Measurements from ENCODE around the gene IGHMBP2.

IGHMBP2 gene

DNA sequence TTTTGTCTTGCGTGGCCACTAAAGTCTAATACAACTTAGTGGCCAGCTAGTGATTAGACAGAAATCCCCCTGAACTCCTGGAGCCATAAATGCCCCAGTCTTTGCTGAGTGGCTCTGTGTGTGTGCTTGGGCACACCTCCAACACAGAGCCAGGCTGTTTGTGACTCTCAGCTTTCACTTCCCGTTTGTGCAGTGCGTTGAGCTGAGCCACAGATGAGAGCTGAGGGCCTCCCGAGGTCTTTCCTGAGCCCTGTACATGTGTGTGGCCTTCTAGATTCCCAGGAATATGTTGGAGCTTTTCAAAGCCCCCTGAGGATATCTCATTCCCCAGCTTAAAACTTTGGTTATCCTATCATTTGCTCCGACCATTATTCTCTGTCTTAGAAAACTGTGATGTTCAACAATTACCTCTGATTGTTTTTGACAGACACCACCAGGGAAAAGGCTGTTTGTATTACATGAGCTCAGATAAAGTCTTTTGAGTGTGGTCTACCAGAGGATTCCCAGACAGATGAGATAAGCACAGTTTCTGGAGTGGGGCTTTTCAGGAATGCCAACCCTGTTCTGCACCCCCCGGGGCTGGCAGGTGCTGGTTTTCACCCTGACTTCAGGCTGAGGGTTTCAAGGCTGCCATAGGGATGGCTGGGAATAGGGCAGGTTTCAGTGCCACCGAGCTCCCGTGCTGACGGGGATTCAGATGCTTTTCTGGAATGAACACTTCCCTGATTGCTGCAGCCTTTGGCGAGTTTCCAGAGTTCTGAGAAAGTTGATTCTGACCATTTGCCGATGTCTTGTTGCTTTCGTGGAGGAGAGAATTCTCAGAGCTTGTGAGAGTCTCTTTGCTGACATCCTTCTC lies 23.8 kb downstream of the IGHMBP2 start:
- TF ChIP-seq EZH2 (IDR thresholded peaks at IDR 0.05; ENCODE audit: borderline replicate concordance, low read length): no peak
- TF ChIP-seq, protein P1, sequence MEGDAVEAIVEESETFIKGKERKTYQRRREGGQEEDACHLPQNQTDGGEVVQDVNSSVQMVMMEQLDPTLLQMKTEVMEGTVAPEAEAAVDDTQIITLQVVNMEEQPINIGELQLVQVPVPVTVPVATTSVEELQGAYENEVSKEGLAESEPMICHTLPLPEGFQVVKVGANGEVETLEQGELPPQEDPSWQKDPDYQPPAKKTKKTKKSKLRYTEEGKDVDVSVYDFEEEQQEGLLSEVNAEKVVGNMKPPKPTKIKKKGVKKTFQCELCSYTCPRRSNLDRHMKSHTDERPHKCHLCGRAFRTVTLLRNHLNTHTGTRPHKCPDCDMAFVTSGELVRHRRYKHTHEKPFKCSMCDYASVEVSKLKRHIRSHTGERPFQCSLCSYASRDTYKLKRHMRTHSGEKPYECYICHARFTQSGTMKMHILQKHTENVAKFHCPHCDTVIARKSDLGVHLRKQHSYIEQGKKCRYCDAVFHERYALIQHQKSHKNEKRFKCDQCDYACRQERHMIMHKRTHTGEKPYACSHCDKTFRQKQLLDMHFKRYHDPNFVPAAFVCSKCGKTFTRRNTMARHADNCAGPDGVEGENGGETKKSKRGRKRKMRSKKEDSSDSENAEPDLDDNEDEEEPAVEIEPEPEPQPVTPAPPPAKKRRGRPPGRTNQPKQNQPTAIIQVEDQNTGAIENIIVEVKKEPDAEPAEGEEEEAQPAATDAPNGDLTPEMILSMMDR (IDR thresholded peaks at IDR 0.05; ENCODE audit: low read length): no peak
- Histone ChIP-seq H3K9me2 (ENCODE audit: low read depth, low read length) (no peaks in the 10 kb centered on the region), H3K4me2 (ENCODE audit: low read length) (no peak overlapping the region), H3K9me3 (ENCODE audit: low read length) (peaks cover 18% of the 10 kb centered on the region), H3K79me2 (ENCODE audit: insufficient read depth, low read length) (no peaks in the 10 kb centered on the region), H3K36me3 (ENCODE audit: insufficient read depth, low read length) (peaks cover 76% of the 10 kb centered on the region), H4K20me1 (ENCODE audit: insufficient read depth, low read length) (no peaks in the 10 kb centered on the region), H3F3A (ENCODE audit: insufficient read depth, low read length) (no peaks in the 10 kb centered on the region), H3K4me3 (ENCODE audit: low read depth, low read length, poor library complexity, severe bottlenecking) (no peak overlapping the region), H2AFZ (ENCODE audit: low read length) (no peak overlapping the region), H3K9ac (ENCODE audit: low read length) (no peak overlapping the region), H3K27me3 (ENCODE audit: insufficient read depth, low read length) (no peaks in the 10 kb centered on the region), H3K27ac (ENCODE audit: low read depth, low read length, poor library complexity, severe bottlenecking) (peak overlapping the region; percentile 19), H3K4me1 (ENCODE audit: insufficient read depth, low read length, severe bottlenecking) (peaks cover 9% of the 10 kb centered on the region)

DNA sequence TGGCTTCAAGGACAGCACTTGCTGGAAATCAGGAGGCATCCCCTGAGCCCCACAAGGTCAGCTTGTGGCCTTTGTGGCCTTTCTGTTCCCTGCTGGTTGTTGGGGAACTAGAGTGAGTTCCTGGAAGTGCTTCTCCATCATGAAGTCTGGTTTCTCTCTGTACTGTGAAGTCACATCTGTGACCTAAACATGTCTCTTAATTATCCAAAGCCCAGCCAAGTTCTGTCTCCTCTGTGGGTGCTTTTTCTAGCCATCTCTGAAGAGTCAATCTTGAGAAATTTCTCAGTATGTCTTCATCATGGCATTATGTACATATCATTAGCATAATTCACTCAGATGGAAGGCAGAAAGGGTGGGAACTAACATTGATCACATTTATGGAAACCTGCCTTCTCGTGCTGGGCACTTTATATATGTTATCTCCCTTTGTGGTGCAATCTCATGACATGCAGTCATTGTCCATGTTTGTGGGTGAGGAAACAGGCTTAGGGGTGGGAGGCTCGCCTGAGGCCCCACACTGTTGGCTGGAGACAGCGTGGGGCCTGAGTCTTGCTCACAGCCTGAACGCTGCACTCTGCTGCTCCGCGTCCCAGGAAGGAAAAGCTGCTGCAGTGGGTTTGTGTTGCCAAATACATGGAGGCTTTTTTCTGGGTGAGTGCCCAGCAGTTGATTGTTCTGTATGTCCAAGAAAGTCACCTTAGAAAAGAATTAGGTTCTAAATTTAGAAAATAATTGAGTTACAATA lies 24.6 kb downstream of the IGHMBP2 start:
- no peaks in the 10 kb centered on the region for H4K20me1 ChIP-seq (ENCODE audit: insufficient read depth, low read length)
- H2AFZ ChIP-seq (ENCODE audit: low read length): no peak overlapping the region
- no peak overlapping the region for H3K4me2 ChIP-seq (ENCODE audit: low read length)
- peaks cover 18% of the 10 kb centered on the region for H3K9me3 ChIP-seq (ENCODE audit: low read length)
- peaks cover 71% of the 10 kb centered on the region for H3K36me3 ChIP-seq (ENCODE audit: insufficient read depth, low read length)
- TF ChIP-seq EZH2 (IDR thresholded peaks at IDR 0.05; ENCODE audit: borderline replicate concordance, low read length): no peak
- TF ChIP-seq, protein P1 (IDR thresholded peaks at IDR 0.05; ENCODE audit: low read length): no peak
- no peaks in the 10 kb centered on the region for H3K9me2 ChIP-seq (ENCODE audit: low read depth, low read length)
- no peaks in the 10 kb centered on the region for H3F3A ChIP-seq (ENCODE audit: insufficient read depth, low read length)
- peaks cover 9% of the 10 kb centered on the region for H3K4me1 ChIP-seq (ENCODE audit: insufficient read depth, low read length, severe bottlenecking)
- H3K27ac ChIP-seq (ENCODE audit: low read depth, low read length, poor library complexity, severe bottlenecking): no peak overlapping the region
- H3K9ac ChIP-seq (ENCODE audit: low read length): no peak overlapping the region
- H3K4me3 ChIP-seq (ENCODE audit: low read depth, low read length, poor library complexity, severe bottlenecking): no peak overlapping the region
- no peaks in the 10 kb centered on the region for H3K79me2 ChIP-seq (ENCODE audit: insufficient read depth, low read length)
- H3K27me3 ChIP-seq (ENCODE audit: insufficient read depth, low read length): no peaks in the 10 kb centered on the region

DNA sequence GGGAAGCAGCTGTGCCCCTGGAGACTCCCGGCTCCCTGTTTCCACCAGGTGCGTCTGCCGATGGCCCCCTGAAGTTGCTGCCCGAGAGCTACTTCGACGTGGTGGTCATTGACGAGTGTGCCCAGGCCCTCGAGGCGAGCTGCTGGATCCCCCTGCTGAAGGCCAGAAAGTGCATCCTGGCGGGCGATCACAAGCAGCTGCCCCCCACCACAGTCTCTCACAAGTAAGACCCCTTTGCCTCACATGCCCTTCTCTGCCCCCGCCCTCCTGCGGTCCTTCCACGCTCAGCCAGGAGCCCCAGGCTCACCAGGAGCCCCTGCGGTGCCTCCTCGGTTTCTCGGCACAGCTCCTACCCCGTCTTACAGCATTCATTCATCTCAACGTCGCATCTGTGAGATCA lies 25.4 kb downstream of the IGHMBP2 start:
- H3K27me3 ChIP-seq (ENCODE audit: insufficient read depth, low read length): no peaks in the 10 kb centered on the region
- no peak overlapping the region for H3K4me3 ChIP-seq (ENCODE audit: low read depth, low read length, poor library complexity, severe bottlenecking)
- peaks cover 9% of the 10 kb centered on the region for H3K4me1 ChIP-seq (ENCODE audit: insufficient read depth, low read length, severe bottlenecking)
- peaks cover 62% of the 10 kb centered on the region for H3K36me3 ChIP-seq (ENCODE audit: insufficient read depth, low read length)
- no peak overlapping the region for H3K9ac ChIP-seq (ENCODE audit: low read length)
- H3K27ac ChIP-seq (ENCODE audit: low read depth, low read length, poor library complexity, severe bottlenecking): no peak overlapping the region
- no peaks in the 10 kb centered on the region for H3K79me2 ChIP-seq (ENCODE audit: insufficient read depth, low read length)
- H3K9me3 ChIP-seq (ENCODE audit: low read length): peaks cover 16% of the 10 kb centered on the region
- no peak overlapping the region for H3K4me2 ChIP-seq (ENCODE audit: low read length)
- TF ChIP-seq, protein P1 (IDR thresholded peaks at IDR 0.05; ENCODE audit: low read length): no peak
- no peak for TF ChIP-seq EZH2 (IDR thresholded peaks at IDR 0.05; ENCODE audit: borderline replicate concordance, low read length)
- H3K9me2 ChIP-seq (ENCODE audit: low read depth, low read length): no peaks in the 10 kb centered on the region
- H3F3A ChIP-seq (ENCODE audit: insufficient read depth, low read length): no peaks in the 10 kb centered on the region
- no peak overlapping the region for H2AFZ ChIP-seq (ENCODE audit: low read length)
- H4K20me1 ChIP-seq (ENCODE audit: insufficient read depth, low read length): no peaks in the 10 kb centered on the region

Data from OCI-LY1 (cell line).